Fibroblast of peridontal ligament (primary cell): ENCODE results near the gene DTNA.
"Not testable (repeated sequence)": the region's sequence is repeated elsewhere in the genome, so short reads cannot be mapped to it uniquely, and the experiment has no call there.

ENCODE experiments used
- DNase-seq: peaks from one replicate; pipeline ENCODE4 v3.0.0-alpha.2; 2010; ENCODE audit errors: extremely low read depth

Gene DTNA

DNA sequence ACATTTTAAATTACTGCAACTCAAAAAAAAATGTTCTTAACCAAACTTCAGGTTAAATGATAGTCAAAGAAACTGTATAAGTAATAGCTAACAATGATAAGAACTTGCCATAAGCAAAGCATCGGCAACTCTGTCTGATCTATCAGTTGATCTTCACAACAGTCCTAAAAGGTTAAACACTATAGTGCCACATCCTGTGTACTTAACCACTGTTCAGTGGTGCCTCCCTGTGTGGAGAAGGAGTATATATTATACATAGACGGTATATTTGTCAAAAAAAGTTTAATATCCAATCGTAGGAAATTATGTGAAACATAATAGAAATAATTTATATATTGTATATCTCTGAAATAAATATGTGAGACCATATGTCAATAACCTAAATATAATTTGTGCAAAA, 13.0 kb downstream of the DTNA start:
- no peak for DNase-seq

DNA sequence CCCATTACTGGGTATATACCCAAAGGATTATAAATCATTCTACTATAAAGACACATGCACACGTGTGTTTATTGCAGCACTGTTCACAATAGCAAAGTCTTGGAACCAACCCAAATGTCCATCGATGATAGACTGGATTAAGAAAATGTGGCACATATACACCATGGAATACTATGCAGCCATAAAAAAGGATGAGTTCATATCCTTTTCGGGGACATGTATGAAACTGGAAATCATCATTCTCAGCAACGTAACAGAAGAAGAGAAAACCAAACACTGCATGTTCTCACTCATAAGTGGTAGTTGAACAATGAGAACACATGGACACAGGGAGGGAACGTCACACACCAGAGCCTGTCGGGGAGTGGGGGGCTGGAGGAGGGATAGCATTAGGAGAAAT, 15.6 kb downstream of the DTNA start:
- not testable (repeated sequence) for DNase-seq

DNA sequence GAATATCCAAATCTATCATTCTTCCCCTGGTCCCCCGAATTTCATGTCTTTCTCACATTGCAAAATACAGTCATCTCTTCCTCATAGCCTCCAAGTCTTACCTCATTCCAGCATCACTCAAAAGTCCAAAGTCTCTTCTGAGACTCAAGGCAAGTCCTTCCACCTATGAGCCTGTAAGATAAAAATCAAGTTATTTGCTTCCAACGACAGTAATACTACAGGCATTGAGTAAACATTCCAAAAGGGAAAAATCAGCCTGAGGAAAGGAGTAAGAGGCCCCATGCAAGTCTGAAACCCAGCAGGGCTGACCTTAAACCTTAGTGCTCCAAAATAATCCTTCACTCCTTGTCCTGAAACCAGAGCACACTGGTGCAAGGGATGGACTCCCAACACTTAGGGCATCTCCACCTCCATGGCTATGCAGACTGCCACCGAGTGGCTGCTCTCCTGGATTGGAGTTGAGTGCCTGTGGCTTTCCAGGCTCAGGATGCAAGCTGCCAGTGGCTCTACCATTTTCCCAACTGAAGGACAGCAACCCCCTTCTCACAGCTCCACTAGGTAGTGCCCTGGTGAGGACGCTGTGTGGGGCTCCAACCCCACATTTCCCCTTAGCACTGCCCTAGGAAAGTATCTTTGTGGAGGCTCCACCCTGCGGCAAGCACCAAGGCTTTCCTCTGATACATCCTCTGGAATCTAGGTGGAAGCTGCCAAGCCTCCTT, 16.3 kb downstream of the DTNA start:
- no peak for DNase-seq

DNA sequence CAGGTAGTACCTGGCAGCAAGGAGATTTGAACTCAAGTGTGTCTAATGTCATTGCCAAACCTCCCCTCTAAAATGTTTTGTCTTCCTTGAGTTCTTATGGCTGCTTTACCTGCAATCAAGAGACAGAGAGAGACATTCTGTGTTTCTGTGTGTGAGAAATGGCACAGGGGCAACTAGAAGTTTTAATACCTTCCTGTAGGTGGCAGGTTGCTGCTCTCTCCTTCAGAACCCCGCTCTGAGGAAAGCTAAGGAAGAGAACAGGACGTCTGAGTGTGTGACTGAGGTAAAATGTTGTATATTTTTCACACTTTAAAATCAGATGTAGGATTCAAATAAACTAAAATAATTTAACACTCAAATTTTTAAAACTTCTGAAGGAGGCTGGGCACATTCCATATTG, 19.2 kb downstream of the DTNA start:
- DNase-seq, result no peak

DNA sequence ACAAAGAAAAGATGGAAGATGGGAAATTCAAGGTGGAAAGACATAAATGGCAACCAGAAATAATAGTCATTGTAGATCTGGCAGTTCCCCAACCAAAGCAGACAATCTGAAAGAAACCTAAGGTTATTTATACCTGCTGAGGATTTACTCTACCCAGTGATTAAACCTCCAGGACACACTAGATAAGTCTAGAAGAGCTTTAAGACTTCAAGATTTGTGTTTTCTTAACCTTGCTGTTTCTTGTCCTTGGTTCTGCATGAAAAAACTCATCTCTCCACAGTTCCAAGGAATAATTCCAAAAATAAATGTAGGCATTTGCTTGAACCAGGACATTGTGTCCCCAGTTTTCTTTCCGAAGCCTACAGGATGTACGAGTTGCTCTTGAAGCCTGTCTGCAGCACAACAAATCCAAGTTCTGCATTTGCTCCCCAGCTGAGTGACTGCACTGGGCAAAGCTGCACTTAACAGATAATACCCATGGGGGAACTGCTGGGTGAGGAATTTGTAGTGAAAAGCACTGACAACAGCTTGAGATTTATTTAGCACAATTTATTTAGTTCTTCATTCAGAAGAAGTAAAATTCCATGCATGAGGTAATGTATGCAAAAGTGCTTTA, 19.8 kb downstream of the DTNA start:
- no peak for DNase-seq

DNA sequence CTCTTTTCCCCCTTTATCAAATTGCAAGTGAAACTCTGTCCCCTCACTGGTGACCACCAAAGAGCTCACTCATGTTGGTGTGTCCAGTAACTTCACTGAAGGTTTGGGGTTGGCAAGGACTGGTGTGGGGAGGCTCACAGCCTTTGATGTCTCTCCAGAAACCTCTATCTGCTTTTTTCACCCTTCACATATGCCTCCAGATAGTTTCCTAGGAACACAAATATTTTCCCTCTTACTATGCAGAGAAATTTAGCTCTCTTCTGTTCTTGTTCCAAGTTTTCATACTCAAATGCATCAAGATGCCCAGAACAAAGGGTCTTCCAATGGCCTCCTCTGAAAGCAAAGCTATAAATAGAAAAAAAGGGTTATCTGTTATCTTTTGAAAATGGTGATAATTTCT, 20.7 kb downstream of the DTNA start:
- no peak for DNase-seq

DNA sequence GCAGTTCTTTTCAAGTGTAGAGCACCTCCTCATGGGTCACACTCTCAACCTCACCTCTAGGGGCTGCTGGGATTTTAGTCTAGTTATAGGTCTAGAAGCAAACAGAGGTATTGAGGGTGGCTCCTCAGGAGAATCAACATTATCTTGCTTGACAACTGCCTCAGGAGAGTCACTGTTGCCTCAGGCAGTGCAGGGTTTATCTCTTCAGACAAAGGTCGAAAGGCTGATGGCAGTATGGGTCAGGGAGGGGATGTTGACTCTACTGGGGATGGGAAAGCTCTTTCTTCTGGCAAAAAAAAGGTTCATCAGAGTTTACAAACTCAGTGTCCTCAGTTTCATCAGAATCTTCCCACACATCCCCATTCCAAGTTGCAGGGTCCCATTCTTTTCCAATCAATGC, 24.0 kb downstream of the DTNA start:
- DNase-seq, result no peak

DNA sequence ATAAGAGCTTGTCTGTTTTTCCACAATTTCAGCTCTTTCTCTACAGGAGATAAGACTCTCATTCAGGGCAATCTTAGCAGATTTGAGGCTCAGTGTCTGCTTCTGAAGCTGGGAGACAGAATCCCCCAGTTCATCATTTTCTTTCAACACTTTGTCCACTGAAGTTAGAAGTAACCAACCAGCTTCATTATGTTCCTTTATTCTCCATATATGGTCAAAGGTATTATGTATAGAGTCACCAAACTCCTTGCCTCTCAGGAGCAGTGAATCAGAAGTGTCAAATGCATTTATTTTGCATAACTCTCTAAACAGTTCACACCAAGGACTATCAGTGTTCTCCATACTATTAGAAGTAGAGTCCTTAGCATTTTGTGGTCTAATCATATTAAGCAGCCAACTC, 24.4 kb downstream of the DTNA start:
- not testable (repeated sequence) for DNase-seq

DNA sequence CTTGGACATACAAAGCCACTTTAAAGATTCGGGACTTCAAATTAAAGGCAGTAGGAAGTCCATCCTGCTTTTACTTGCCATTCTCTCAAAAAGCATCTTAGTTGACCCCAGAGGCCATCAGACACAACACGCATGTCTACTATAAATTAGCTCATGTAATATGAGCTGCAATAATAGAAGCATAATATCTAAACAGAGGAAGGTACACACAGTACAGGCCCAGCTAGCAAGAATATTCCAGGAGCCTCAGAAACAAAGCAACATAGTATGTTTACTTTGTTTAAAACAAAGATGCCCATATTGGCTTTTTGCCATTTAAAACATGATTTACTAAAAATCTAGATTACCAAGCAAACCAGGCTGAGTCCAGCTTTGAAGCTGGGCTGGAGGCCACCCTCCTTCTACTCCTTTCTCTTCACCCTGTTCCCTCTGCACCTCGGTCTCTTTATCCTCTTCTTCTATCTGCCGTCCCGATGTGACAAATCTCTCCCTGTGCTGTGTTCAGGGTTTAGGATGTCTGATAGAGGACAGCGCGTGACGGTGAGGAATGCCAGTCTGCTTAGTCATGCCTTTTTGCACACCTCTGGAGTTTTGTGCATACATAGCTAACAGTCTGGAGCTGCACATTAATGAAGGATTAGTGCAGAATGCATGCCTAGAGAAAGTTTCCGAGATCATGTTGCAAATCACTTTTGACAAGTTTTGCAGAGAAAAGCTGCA, 28.2 kb downstream of the DTNA start:
- DNase-seq, result peak; percentile 15

DNA sequence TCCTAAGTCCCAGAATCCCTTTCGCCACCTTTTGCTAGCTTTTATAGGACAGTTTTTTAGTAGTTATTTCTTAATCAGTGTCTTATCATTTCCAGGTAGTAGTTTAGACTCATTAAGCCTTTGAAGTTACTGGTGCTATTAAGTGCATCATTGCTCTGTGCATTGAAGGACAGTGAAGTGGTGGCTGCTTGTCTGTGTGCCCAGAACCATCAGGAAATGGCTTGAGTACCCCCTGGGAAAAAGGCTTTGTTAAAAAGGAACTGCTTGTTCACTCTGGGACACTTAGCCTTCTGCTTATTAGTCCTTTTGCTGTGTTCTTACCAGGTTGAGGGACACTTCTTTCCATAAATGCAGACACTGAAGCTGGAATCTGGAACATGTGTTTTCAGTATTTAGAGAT, 30.0 kb downstream of the DTNA start:
- no peak for DNase-seq

DNA sequence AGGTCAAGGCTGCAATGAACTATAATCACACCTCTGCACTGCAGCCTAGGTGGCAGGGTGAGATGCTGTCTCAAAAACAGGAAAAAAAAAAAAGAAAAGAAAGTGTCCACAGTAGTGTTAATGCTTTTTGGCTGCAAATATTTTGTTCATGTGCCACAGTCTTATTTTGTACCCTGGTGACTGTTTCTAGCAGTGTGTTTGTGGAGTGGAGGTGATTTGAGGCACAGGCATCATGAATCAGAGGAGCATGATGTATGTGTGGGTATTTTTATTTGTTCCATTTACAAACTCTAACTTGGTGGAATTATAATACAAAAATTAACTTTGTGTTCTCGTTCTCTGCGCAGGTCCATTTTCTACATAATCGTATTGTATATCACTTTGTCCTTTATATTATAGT, 30.6 kb downstream of the DTNA start:
- DNase-seq, result no peak

DNA sequence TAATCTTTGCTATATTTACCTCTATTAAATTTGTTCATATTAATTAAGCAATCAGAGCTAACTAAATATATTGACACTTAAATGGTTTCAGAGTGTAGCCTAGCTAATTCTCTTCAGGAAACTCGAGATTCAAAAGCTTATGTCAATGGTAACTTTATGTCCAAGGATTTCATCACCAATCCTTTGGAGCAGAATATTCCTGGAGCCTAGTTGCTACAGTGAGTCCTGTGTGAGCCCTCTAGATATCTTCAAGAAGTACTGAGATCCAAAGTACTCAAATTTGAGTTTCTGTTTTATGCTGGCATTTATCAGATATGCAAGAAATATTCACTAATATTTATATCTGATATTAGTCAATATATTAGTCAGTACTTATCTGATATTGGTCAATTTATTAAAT, 31.3 kb downstream of the DTNA start:
- no peak for DNase-seq

DNA sequence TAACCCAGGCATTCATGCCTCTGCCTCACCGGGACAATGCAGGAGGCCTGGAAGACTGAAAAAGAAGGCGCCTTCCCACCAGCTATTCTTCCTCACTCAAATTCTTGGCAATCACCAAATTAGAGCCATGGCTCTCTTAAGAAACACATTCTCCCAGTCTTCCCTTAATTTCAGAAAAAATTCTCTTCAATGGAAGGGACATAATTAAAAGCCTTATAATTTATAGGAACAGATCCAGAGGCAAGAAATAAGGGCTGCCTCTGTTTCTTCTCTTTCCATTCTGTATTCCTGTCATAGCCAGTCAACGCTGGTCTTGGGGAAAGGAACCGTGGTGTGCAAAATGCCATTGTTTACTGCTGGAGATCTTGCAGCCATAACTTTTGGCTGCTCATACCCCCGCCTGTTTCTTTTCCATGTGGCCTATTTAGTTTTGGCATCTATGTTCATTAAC, 32.8 kb downstream of the DTNA start:
- DNase-seq, result no peak

DNA sequence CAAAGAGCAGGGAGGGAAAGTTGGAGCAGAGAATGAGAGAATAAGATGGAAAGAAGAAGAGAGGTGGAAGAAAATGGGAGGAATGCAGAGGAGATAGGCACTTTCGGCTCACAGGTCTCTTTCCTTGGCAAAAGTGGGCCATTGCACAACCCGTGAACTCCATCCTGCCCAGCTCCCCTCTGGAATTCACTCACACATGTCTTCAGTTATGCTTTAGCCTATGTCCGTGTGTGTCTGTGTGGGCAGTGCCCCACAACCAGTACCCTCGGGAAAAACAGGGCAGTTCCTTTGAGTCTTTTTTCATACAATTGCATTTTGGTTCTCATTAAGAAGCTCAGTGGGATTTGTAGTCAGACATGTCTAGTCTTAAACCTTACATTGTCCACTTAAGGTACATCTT, 34.5 kb downstream of the DTNA start:
- peak; percentile 53 for DNase-seq

DNA sequence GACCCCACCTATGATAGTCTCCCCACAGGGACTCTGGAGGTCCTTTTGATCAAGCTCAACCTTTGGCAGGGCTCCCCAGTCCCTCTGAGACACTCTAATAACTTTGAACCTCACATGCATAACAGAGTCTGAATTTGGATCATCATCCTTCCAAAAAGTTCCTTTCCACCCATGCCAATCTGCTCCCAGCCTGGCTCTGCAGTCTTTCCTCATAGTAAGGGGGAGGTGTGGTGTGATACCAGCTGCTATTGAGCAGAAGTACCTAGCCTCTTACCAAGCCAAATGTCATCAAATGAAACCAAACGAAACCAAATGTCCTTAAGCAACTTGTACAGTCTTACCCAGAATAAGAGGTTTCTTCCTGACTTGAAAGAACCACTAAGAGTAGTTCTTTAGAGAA, 36.5 kb downstream of the DTNA start:
- DNase-seq, result no peak

DNA sequence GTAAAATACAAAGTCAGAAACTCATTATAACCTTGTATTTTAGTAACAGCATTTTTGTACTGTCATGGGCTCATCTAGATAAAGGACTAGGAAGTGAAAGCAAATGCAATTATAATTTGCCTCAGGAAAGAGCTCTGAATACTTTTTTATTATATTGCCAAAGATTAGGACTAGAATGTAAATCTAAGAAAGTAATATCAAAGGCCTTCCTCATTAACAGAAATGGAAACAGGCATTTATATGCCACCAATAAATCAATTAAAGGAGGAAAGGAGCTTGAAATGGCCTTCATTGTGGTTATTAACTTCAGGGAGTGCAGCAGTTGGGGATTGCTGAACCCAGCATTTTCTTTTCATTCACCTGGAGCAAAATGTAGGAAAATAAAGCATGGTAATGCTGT, 39.6 kb downstream of the DTNA start:
- no peak for DNase-seq

DNA sequence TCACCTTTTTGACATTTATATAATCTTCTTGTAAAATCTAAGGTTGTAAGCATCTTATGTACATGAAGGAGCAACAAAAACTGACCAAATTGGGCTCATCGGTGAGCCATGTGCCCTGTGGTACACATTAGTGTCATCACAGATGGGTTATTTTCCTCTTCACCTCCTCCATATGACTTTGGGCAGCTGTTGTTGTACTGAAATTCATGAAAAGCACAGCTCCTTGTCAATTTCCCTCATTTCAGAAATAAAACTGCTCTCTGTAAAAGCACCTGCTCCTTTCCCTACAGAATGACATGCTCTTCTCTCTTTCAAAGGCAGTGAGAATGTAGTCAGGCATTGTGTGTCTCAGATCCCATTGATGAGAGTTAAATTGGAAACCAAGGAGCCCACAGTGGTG, 42.0 kb downstream of the DTNA start:
- no peak for DNase-seq

DNA sequence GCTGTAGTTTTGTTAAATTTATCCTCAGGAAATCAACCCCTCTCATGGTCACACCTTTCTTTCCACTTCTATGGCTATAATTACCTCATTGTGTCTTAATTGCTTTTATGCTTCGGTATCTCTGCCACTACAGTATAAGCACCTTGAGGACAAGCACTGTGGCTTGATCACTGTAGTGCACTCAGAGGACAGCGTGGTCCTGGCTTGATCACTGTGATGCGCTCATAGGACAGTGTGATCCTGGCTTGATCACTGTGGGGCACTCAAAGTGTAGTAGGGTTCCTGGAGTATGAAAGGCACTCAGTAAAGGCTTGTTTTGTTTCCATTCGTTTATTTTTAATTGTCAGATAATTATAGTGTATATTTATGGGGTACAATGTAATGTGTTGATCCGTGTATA, 44.2 kb downstream of the DTNA start:
- DNase-seq, result no peak

DNA sequence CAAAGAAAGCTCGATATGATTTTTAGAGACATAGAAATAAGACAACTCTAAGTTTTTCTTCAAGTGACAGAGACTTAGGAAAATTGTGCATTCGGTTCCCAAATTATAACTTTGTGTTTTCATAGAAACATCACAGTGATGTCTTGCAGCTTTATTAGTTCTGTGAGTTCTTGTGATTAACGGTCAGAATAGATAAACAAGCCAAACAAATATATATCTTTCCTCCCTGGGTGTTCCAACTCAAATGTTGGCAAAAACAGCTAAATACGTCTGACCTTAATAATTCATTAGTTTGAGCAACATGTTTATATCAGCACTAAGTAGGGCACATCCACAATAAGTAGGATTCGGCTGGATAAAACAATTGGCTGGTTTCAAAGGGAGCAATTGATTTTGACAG, 47.6 kb downstream of the DTNA start:
- DNase-seq, result no peak

DNA sequence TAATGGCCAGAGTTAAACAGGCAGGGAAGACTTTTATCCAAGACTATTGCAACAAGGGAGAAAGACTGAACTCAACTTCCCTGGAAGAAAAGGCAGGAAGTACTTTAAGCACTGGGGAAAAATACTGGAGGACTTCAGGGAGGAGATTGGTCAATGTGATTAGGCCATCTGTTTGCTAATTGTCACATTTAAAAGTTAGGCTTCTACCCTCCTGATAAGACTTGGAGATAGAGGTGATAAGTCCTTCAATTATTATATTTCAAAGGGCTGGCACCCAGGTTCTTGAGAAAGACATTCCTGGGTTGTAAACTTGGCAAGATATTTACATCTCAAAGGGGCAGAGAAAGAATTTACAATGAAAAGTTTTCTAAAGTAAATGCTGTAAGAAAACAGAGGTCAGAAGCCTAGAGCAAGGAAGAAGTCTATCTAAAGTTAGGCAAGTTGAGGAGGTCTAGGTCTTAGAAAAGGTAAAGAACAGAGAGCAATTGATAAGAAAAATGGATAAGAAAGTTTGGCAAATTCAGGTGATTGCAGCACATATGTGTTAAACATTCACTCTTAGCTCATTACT, 48.4 kb downstream of the DTNA start:
- DNase-seq, result no peak

DNA sequence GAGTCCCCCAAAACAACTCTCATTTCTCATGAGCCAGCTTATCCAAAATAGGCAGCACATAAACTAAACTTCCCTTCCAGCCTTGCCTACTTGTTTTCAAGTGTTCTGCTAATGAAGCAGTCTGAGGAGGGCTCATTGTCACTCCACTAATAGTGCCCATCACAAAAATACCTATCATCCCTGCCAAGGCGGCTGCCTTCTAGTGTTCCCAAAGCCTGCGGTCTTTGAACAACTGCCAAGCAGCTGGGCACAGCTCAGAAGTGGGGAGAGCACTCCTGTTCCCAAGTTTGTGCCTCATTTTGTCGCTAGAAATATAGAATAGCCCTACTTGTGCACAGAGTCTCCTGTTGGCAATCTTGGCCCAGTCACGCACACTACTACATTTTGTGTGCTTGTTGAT, 50.3 kb downstream of the DTNA start:
- DNase-seq, result no peak

DNA sequence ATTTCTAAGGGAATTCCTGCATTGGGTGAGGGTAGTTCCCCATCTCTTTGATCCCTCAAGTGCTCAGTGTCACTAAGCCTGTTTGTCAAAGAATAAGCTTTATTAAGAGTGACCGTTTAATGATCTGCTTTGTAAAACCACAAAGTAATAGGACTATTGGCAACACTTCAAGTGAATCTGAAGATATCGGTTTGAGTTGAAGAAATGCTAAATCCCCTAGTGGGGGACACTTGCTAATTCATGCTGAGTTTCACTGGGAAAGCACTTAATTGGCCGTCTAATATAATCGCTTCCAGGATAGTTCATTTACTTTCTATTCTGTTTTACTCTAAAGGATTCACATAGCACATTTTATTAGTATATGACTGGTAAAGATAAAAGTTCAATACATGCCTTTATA, 54.4 kb downstream of the DTNA start:
- no peak for DNase-seq

DNA sequence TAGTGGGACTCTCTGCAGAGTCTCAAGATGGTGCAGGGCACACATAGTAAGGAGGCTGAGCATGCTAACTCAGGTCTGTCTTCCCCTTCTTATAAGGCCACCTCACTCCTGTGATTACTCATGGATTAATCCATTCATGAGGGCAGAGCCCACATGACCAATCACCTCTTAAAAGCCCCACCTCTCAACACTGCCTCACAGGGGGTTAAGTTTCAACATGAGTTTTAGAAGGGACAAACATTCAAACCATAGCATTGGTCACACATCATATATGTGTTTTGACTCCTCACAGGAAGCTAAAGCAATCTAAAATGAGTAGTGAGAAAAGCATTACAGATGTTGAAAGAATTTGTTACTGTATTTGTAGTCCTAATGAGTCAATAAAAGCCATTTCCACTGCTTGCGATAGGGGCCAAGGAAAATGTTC, 57.5 kb downstream of the DTNA start:
- peak; percentile 71 for DNase-seq
